ENCODE measurements around the gene PCSK2.

DNA sequence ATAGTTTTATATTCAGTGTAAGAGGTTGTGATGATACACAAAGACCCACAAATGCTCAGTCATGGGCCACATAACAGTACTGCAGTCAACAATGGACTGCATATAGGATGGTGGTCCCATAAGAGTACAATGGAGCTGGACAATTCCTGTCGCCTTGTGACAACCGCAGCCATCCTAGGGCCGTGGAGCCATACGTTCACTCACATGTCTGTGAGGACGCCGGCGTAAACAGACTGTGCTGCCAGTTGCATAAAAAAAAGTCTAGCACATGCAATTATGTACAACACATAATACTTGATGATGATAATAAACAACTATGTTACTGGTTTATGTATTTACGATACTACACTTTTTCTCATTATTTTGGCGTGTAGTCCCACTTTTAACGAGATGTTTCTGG lies 273.4 kb downstream of the PCSK2 start:
- TF ChIP-seq NR3C1 (IDR thresholded peaks at IDR 0.05) (no peak), CTCF (IDR thresholded peaks at IDR 0.05) (no peak)

Data from A549 (cell line).